SU-DHL-6 (cell line): ENCODE data around the gene CALHM5.

ENCODE experiments used
- H2AFZ ChIP-seq: fragments of 200-600 bp; sonication (generic); 2 replicates; pipeline ENCODE4 v1.6.1; 2014; ENCODE audit warnings: low read depth, mild to moderate bottlenecking, moderate library complexity, mixed read lengths, antibody characterized with exemption, low read length; ENCODE audit not compliant: severe bottlenecking
- H3F3A ChIP-seq: fragments of 200-600 bp; shearing (Covaris generic); 2 replicates; pipeline ENCODE4 v1.6.0; 2016; ENCODE audit warnings: antibody characterized with exemption, mild to moderate bottlenecking; ENCODE audit not compliant: insufficient read depth
- H3K27ac ChIP-seq: fragments of 200-600 bp; sonication (generic); 2 replicates; pipeline ENCODE4 v1.5.1; 2016; ENCODE audit warnings: low read depth, mild to moderate bottlenecking, low read length, moderate library complexity, mixed read lengths
- H3K27me3 ChIP-seq: fragments of 200-600 bp; sonication (generic), shearing (Covaris generic); 2 replicates; pipeline ENCODE4 v1.6.0; 2014; ENCODE audit warnings: mild to moderate bottlenecking, low read length
- H3K36me3 ChIP-seq: fragments of 200-600 bp; sonication (generic); 2 replicates; pipeline ENCODE4 v1.6.1; 2014; ENCODE audit warnings: mild to moderate bottlenecking, low read length, mixed read lengths
- H3K4me2 ChIP-seq: fragments of 300-600, 200-600 bp; shearing (Covaris generic), sonication (generic); 2 replicates; pipeline ENCODE4 v1.6.0; 2014; ENCODE audit warnings: low read length, low read depth, mild to moderate bottlenecking; ENCODE audit not compliant: poor library complexity, severe bottlenecking
- H3K4me3 ChIP-seq: fragments of 200-600 bp; sonication (generic); 2 replicates; pipeline ENCODE4 v1.5.1; 2014; ENCODE audit warnings: antibody characterized with exemption, low read length, mild to moderate bottlenecking, mixed read lengths; ENCODE audit not compliant: insufficient read depth, poor library complexity, severe bottlenecking
- H3K79me2 ChIP-seq: fragments of 200-600 bp; sonication (generic); 2 replicates; pipeline ENCODE4 v1.6.1; 2014; ENCODE audit warnings: mild to moderate bottlenecking, low read length, moderate library complexity; ENCODE audit not compliant: insufficient read depth
- H3K9ac ChIP-seq: fragments of 200-600 bp; sonication (generic); 2 replicates; pipeline ENCODE4 v1.7.0; 2014; ENCODE audit warnings: mild to moderate bottlenecking, low read length
- H3K9me2 ChIP-seq: fragments of 200-600 bp; sonication (generic); replicated peaks from 2 replicates; pipeline ENCODE4 v1.6.1; 2014; ENCODE audit warnings: low read length; ENCODE audit not compliant: insufficient read depth
- H3K9me3 ChIP-seq: fragments of 200-600 bp; sonication (generic); 2 replicates; pipeline ENCODE4 v1.6.1; 2014; ENCODE audit warnings: low read length, mixed read lengths; ENCODE audit not compliant: insufficient read depth
- H4K20me1 ChIP-seq: fragments of 200-600 bp; sonication (generic); 2 replicates; pipeline ENCODE4 v1.6.1; 2014; ENCODE audit warnings: low read depth, mild to moderate bottlenecking, antibody characterized with exemption, low read length, moderate library complexity, mixed read lengths
- EZH2phosphoT487 ChIP-seq: fragments of 200-600 bp; sonication (generic), shearing (Covaris generic); conservative IDR thresholded peaks from 2 replicates; pipeline ENCODE4 v1.6.1; 2018; ENCODE audit warnings: mild to moderate bottlenecking, antibody characterized with exemption, low read length, moderate library complexity, mixed read lengths
- TF ChIP-seq, protein P1 (sequence below): fragments of 200-600 bp; sonication (generic); IDR thresholded peaks from one replicate; pipeline ENCODE4 v1.5.1; 2017; ENCODE audit warnings: antibody characterized with exemption, mild to moderate bottlenecking, low read length, moderate library complexity; ENCODE audit not compliant: insufficient read depth, poor library complexity, severe bottlenecking

The CALHM5 gene, protein sequence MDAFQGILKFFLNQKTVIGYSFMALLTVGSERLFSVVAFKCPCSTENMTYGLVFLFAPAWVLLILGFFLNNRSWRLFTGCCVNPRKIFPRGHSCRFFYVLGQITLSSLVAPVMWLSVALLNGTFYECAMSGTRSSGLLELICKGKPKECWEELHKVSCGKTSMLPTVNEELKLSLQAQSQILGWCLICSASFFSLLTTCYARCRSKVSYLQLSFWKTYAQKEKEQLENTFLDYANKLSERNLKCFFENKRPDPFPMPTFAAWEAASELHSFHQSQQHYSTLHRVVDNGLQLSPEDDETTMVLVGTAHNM

DNA sequence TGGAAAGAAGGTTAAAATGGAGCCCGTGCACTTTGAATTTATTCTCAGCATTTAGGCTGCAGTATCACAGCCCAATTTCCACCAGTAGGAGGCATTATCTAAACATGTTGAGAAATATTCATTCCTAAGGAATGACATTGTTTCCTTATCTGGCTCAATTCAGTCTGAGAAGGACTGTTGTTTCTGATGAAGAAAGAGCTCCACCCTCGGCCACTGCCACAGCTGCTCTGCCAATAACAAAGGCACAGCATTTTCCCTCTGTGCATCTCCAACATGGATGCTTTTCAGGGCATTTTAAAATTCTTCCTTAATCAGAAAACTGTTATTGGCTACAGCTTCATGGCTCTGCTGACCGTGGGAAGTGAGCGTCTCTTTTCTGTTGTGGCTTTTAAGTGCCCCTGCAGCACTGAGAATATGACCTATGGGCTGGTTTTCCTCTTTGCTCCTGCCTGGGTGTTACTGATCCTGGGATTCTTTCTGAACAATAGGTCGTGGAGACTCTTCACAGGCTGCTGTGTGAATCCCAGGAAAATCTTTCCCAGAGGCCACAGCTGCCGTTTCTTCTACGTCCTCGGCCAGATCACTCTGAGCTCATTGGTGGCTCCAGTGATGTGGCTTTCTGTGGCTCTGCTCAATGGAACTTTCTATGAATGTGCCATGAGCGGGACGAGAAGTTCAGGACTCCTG is at the start of gene CALHM5:
Gene CALHM5, plus strand, starts transcription at position 216 of the 687 bp plus-strand sequence. Its CDS starts 58 bp downstream, at position 274.
- Histone ChIP-seq H3K36me3 (no peaks in the 10 kb centered on the region), H3K27ac (no peak within 1 kb of the TSS), H3F3A (no peaks in the 10 kb centered on the region), H3K9ac (no peak within 1 kb of the TSS), H3K4me2 (no peak within 1 kb of the TSS), H4K20me1 (no peaks in the 10 kb centered on the region), H3K79me2 (no peaks in the 10 kb centered on the region), H3K9me2 (no peaks in the 10 kb centered on the region), H3K9me3 (no peaks in the 10 kb centered on the region), H3K4me3 (no peak within 1 kb of the TSS), H3K27me3 (no peaks in the 10 kb centered on the region), H2AFZ (no peak within 1 kb of the TSS)
- no peak for TF ChIP-seq EZH2phosphoT487
- TF ChIP-seq, protein P1, sequence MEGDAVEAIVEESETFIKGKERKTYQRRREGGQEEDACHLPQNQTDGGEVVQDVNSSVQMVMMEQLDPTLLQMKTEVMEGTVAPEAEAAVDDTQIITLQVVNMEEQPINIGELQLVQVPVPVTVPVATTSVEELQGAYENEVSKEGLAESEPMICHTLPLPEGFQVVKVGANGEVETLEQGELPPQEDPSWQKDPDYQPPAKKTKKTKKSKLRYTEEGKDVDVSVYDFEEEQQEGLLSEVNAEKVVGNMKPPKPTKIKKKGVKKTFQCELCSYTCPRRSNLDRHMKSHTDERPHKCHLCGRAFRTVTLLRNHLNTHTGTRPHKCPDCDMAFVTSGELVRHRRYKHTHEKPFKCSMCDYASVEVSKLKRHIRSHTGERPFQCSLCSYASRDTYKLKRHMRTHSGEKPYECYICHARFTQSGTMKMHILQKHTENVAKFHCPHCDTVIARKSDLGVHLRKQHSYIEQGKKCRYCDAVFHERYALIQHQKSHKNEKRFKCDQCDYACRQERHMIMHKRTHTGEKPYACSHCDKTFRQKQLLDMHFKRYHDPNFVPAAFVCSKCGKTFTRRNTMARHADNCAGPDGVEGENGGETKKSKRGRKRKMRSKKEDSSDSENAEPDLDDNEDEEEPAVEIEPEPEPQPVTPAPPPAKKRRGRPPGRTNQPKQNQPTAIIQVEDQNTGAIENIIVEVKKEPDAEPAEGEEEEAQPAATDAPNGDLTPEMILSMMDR, result no peak

DNA sequence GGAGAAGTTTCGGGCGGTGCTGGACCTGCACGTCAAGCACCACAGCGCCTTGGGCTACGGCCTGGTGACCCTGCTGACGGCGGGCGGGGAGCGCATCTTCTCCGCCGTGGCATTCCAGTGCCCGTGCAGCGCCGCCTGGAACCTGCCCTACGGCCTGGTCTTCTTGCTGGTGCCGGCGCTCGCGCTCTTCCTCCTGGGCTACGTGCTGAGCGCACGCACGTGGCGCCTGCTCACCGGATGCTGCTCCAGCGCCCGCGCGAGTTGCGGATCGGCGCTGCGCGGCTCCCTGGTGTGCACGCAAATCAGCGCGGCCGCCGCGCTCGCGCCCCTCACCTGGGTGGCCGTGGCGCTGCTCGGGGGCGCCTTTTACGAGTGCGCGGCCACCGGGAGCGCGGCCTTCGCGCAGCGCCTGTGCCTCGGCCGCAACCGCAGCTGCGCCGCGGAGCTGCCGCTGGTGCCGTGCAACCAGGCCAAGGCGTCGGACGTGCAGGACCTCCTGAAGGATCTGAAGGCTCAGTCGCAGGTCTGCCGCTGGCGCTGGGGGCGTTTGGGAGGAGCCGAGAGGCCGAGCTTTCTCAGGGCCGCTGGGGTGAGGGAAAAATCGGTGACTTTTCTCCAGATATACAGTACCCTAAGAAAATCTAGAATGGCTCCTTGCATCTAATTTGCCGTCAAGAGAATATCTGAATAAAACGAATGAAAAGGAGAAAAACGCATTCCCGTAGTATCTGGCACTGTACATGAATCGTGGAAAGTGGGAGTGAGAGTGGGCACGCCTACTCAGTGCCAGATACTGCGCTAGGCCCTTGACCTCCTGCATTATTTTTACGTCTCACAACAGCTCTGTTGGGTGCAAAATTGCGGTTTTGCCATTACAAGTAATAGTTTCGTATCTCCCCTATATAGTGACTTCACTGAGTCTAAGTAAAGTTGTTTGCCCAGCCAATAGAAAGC is 49.2 kb upstream of the CALHM5 start:
- Histone ChIP-seq H3K79me2 (no peaks in the 10 kb centered on the region), H3K4me2 (no peak overlapping the region), H3K4me3 (no peak overlapping the region), H3K27ac (no peak overlapping the region), H2AFZ (no peak overlapping the region), H3F3A (no peaks in the 10 kb centered on the region), H3K9me3 (no peaks in the 10 kb centered on the region), H3K9me2 (no peaks in the 10 kb centered on the region), H3K36me3 (no peaks in the 10 kb centered on the region), H3K27me3 (no peaks in the 10 kb centered on the region), H4K20me1 (no peaks in the 10 kb centered on the region), H3K9ac (no peak overlapping the region)
- TF ChIP-seq EZH2phosphoT487, result no peak

DNA sequence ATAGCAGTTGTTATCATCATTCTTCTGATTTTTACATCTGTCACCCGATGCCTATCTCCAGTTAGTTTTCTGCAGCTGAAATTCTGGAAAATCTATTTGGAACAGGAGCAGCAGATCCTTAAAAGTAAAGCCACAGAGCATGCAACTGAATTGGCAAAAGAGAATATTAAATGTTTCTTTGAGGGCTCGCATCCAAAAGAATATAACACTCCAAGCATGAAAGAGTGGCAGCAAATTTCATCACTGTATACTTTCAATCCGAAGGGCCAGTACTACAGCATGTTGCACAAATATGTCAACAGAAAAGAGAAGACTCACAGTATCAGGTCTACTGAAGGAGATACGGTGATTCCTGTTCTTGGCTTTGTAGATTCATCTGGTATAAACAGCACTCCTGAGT is 48.1 kb upstream of the CALHM5 start:
- Histone ChIP-seq H3K79me2 (no peaks in the 10 kb centered on the region), H3K4me2 (no peak overlapping the region)

More for the DNA sequence above, 48.1 kb upstream of the CALHM5 start:
- Histone ChIP-seq H3F3A (no peaks in the 10 kb centered on the region), H3K9me2 (no peaks in the 10 kb centered on the region), H3K9ac (no peak overlapping the region), H3K27ac (no peak overlapping the region), H2AFZ (no peak overlapping the region), H3K9me3 (no peaks in the 10 kb centered on the region), H3K36me3 (no peaks in the 10 kb centered on the region), H3K27me3 (no peaks in the 10 kb centered on the region), H4K20me1 (no peaks in the 10 kb centered on the region), H3K4me3 (no peak overlapping the region)
- TF ChIP-seq, protein P1, result no peak
- TF ChIP-seq EZH2phosphoT487, result no peak
